ENCODE measurements around the gene CXCL11.

The CXCL11 gene

DNA sequence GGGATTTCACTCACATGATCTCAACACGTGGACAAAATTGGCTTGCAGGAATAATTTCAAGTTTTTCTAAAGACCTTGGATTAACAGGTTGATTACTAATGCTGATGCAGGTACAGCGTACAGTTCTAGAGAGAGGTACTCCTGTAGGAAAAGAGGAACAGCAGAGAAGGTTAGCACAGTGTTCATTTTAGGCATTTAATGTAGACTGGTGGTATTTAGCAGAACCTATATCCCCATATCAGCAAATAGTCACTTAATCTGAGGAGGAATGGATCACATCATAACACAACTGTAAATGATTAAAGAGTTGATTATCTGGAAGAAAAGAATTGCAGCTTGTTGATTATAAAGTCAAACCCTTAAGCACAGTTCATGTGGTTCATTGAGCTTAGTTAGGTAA, 13.2 kb downstream of the CXCL11 start:
- TF ChIP-seq POLR2A (IDR thresholded peaks at IDR 0.05; ENCODE audit: low read depth, low read length) = no peak
- no peak for DNase-seq (ENCODE audit: insufficient read length, low spot score)
- no peak for FAIRE-seq

- FAIRE-seq (no peak), DNase-seq (ENCODE audit: insufficient read length, low spot score) (no peak)
- TF ChIP-seq POLR2A (IDR thresholded peaks at IDR 0.05; ENCODE audit: low read depth, low read length) = no peak
These were observed 13.8 kb downstream of the CXCL11 start for GRCh38 chr4:76022031-76022430.

DNA sequence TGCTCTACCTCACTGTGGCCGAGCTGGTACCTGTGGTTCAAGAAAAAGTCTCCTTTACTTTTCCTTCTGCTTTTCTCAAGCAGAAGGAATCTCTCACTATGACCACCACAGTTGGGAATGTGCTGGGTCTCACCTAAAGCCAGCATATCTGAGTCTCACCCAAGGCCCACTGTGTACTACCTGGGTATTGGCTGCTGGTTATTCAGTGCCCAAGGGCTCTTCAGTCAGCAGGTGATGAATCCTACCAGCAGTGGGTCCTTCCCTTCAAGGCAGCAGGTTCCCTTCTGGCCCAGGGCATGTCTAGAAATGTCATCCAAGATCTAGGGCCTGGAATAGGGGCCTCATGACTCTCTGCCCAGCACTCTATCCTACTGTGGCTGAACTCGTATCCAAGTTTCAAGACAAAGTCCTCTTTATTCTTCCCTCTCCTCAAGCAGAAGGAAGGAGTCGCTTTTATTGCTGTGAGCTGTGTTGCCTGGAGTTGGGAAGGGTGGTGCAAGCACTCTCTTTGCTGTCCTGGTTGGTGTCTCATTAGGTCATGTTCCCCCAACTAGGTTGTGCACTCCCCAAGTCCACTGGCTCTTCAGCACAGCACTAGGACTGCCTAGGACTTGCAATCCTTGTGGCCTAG, 18.7 kb downstream of the CXCL11 start:
- DNase-seq (ENCODE audit: insufficient read length, low spot score) (no peak), FAIRE-seq (no peak)
- no peak for TF ChIP-seq POLR2A (IDR thresholded peaks at IDR 0.05; ENCODE audit: low read depth, low read length)

DNA sequence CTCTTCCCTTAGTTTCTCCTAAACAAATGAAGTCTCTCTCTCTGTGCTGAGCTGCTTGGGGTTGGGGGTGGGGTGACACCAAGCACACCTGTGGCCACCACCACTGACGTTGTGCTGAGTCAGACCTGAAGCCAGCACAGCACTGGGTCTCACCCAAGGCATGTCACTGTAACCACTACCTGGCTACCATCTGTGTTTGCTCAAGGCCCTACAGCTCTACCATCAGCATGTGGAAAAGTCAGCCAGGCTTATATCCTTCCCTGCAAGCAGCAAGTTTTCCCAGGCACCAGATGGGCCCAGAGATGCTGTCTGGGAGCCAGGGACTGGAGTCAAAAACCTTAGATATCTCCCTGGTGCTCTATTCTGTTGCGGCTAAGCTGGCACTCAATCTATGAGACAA, 19.5 kb downstream of the CXCL11 start:
- no peak for FAIRE-seq
- no peak for TF ChIP-seq POLR2A (IDR thresholded peaks at IDR 0.05; ENCODE audit: low read depth, low read length)
- DNase-seq (ENCODE audit: insufficient read length, low spot score) = no peak

GRCh38 chr4:76013540-76013939, 22.3 kb downstream of the CXCL11 start:
- no peak for TF ChIP-seq POLR2A (IDR thresholded peaks at IDR 0.05; ENCODE audit: low read depth, low read length)
- DNase-seq (ENCODE audit: insufficient read length, low spot score) (no peak), FAIRE-seq (no peak)

GRCh38 chr4:76012388-76012801, 23.5 kb downstream of the CXCL11 start:
- DNase-seq (ENCODE audit: insufficient read length, low spot score) (no peak), FAIRE-seq (no peak)
- no peak for TF ChIP-seq POLR2A (IDR thresholded peaks at IDR 0.05; ENCODE audit: low read depth, low read length)

DNA sequence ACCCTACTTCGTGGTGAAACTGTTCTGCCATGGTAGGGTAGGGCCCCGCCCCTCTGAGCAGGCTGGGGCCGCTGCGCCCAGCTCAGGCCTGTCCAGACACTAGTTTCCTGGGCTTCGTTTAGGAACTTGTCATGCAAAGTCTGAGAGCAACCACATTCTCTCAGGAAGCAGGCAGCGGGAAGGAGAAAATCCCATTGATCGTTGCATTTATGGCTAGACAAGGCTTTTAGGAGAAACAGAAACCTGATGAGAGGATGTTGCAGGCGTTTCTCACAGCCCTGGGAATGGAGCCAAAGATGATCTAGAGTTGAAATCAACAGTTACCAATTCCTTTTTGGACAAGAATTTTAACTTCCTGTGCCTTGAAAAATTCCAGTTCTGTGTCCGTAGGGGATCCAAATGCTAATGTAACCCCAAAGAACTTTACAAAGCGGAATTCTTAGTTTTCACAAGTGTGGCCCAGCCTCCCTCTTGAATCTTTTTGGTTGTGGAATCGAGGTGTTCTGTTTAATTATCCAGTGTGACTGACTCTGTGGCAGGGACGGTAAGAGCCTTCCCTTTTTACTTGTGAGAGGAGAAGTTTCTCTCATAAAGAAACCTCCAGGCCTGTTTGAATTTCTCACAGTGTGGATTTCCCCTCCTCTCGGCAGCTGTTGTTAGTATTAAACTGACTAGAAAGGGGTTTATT, 24.0 kb downstream of the CXCL11 start:
- TF ChIP-seq POLR2A (IDR thresholded peaks at IDR 0.05; ENCODE audit: low read depth, low read length) = no peak
- FAIRE-seq (no peak), DNase-seq (ENCODE audit: insufficient read length, low spot score) (no peak)

DNA sequence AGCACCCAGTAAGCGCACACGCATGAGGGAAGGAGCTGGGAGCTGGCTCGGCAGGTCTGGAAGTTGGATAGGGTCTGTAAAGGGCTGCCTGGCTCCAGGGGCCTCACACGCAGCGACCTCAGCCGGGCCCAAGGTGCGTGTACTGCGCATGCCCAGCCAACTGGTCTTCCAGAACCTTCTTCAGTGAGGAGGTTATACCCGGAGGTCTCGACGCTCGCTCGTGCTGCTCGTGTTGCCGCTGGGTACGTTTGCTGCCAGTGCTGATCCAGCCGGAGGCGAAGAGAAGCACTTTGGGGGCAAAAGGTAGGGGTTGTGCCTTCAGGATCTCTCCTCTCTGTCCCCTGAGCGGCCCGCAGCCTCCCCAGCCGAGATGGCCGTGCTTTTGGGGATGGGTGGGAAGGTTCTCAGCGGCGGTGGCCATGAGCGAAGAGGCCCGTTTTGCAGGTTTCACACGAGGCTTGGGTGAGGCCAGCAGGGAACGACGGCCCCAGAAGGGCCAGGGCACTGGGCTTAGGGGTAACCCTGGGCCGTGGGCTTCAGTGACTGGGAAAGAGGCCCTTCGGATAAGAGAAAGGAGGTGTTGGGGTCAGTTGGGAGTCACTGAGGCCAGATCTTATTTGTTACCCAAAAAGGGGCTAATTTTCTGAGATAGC, 24.7 kb downstream of the CXCL11 start:
- FAIRE-seq = no peak

DNA sequence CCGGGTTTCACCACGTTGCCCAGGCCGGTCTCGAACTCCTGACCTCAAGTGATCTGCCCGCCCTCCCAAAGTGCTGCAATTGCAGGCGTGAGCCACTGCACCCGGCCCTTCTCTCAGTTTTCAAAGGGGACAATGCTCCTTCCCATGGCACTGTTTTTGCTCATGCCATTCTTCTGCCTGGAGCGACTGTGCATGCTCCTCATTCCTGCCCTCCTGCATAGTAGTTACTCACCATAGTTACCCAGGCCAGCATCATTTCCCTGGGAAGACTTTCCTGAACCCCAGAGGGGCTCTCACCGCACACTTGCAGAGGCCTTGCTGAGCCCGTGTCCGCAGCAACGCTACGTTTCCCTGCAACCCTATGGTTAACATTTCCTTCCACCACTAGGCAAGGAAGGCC, 25.3 kb downstream of the CXCL11 start:
- FAIRE-seq = no peak
- no peak for TF ChIP-seq POLR2A (IDR thresholded peaks at IDR 0.05; ENCODE audit: low read depth, low read length)
- DNase-seq (ENCODE audit: insufficient read length, low spot score) = no peak

More for the DNA sequence above, 24.7 kb downstream of the CXCL11 start:
- DNase-seq (ENCODE audit: insufficient read length, low spot score) = no peak
- TF ChIP-seq POLR2A (IDR thresholded peaks at IDR 0.05; ENCODE audit: low read depth, low read length) = no peak

DNA sequence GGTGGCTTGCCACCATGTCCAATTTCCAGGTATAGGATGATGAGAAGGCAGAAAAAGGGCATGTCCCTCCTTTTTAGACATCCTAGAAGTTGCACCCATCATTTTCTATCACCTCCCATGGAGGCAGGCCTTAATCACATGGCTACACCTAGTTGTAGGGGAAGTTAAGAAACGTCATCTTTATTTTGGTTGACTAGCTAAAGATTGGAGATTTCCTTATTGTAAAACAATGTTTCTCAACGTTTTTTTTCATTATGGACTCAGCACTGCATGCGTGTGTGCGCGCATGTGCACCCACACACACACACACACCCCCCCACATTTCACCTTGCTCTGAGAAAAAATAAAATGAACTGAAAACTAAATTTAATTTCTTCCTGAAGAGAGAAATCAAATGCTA, 26.6 kb downstream of the CXCL11 start:
- no peak for TF ChIP-seq POLR2A (IDR thresholded peaks at IDR 0.05; ENCODE audit: low read depth, low read length)
- no peak for DNase-seq (ENCODE audit: insufficient read length, low spot score)
- FAIRE-seq = no peak

GRCh38 chr4:76007089-76007862, 28.6 kb downstream of the CXCL11 start, which contains the start of gene CXCL9:
Gene CXCL9, minus strand, starts transcription at chr4:76007509. Its CDS starts 60 bp downstream, at chr4:76007449.
- DNase-seq (ENCODE audit: insufficient read length, low spot score) (no peak), FAIRE-seq (no peak)
- TF ChIP-seq POLR2A (IDR thresholded peaks at IDR 0.05; ENCODE audit: low read depth, low read length) = no peak

DNA sequence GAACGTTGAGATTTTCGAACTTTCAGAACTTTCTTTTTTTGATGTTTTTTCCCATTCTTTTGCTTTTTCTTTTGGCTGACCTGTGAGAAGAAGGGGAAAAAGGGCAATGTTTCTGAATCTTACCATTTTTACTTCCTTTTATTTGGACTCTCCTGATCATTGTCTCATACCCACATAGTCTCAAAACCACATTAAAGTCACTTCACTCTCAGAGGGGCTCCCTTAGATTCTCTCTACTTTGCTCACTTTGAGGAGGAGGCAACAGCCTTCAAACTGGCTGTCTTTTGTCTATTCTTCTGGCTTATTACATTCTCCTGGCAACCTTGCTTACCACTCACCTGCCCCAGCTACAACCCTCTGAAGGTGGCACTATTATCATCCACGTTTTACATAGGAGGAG, 32.2 kb downstream of the CXCL11 start:
- DNase-seq (ENCODE audit: insufficient read length, low spot score) = no peak
- TF ChIP-seq POLR2A (IDR thresholded peaks at IDR 0.05; ENCODE audit: low read depth, low read length) = no peak
- FAIRE-seq = no peak

DNA sequence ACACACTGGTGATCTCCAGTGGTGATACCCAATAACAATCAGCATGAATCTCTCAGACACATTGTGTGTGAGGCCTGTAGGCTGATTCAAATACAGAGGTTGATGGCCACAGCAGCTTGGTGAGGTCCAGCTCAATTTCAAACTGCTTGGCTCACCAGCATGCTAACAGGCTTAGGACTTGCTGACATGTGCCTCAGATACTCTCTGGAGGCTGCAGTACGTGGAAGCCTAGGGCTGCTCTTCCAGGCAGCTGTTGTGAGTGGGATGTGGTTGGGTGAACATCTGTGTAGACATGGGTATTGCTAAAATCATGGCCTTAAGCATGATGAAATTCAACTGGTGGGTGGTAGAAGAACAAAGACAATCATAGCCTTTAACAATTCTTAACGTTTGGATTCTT, 32.8 kb downstream of the CXCL11 start:
- FAIRE-seq (no peak), DNase-seq (ENCODE audit: insufficient read length, low spot score) (no peak)
- no peak for TF ChIP-seq POLR2A (IDR thresholded peaks at IDR 0.05; ENCODE audit: low read depth, low read length)

- DNase-seq (ENCODE audit: insufficient read length, low spot score) (no peak), FAIRE-seq (no peak)
- no peak for TF ChIP-seq POLR2A (IDR thresholded peaks at IDR 0.05; ENCODE audit: low read depth, low read length)
These were observed 33.7 kb downstream of the CXCL11 start for GRCh38 chr4:76002176-76002575.
